GM18502 (cell line): ENCODE results near the gene CTU1.

ENCODE experiments used
- ATAC-seq: cut with Tn5 transposase; IDR thresholded peaks from one replicate; pipeline ENCODE4 v1.9.1; 2021; ENCODE audit warnings: mild to moderate bottlenecking; ENCODE audit not compliant: unreplicated experiment, poor library complexity

The CTU1 gene

DNA sequence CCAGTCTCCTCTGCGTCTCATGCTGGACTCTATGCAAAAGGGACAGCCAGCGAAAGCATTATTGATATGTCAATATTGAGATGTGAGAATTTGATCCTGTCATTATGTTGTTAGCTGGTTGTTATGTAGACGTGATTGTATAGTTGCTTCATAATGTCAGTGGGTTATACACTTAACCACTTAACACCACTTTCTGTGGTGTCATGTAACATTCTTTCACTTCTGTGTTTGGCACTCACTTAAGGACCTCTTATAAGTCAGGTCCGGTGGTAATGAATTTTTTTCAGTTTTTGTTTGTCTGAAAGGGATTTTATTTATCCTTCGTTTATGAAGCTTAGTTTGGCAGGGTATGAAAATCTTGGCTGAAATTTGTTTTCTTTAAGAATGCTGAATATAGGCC, 26.8 kb upstream of the CTU1 start:
- ATAC-seq, result no peak

DNA sequence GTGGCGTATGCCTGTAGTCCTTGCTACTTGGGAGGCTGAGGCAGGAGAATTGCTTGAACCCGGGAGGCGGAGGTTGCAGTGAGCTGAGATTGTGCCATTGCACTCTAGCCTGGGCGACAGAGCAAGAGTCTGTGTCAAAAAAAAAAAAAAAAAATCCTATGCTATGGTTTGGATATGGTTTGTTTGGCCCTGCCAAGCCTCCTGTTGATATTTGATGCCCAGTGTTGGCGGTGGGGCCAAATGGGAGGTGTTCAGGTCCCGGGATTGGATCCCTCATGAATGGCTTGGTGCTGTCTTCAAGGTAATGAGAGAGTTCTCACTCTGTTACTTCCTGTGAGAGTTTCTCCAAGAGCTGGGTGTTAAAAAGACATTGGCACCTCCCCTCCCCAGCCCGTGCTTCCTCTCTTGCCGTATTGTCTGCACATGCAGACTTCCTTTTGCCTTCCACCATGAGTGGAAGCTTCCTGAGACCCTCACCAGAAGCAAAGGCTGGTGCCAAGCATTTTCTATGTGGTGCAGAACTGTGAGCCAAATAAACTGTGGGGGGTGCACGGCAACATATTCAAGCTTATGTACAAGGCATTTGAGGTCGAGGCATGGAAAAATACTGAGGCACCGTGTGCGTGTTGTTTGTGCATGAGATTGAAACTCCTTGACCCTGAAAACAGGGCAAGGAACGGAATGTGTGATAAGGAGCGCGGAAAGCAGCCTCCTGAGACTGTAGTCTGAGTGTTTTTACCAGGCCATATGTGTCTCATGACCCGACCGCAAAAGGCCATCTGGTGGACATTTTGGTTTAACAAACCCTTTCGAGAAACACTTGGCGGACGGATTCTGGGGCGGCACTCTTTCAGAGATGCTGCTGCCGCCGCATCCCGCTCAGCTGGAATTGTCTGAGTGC, 23.8 kb upstream of the CTU1 start:
- ATAC-seq, result no peak

DNA sequence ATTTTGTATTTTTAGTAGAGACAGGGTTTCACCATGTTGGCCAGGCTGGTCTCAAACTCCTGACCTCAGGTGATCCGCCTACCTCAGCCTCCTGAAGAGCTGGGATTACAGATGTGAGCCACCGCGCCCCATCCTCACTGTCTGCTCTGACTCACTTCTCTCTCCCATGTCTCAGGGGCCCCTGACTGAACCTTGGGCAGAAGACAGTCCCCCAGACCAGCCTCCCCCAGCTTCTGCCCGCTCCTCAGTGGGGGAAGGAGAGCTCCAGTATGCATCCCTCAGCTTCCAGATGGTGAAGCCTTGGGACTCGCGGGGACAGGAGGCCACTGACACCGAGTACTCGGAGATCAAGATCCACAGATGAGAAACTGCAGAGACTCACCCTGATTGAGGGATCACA, 21.5 kb upstream of the CTU1 start:
- ATAC-seq, result no peak

DNA sequence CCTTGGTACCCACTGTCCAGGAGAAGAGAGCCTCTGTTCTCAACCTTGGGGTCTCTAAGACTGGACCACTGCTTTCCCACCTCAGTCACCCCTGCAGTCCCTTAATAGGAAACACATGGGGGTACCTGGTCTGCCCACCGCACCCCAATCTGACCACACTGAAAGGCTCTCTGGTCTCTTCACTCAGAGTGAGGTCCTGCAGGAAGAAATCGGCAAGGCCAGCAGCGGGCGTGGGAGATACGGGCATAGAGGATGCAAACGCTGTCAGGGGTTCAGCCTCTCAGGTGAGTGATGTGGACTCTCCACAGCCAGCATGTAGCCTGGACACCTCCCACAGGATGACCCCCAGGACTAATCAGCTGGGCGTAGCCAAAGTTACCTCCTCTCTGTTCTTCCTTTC, 20.0 kb upstream of the CTU1 start:
- ATAC-seq, result no peak

DNA sequence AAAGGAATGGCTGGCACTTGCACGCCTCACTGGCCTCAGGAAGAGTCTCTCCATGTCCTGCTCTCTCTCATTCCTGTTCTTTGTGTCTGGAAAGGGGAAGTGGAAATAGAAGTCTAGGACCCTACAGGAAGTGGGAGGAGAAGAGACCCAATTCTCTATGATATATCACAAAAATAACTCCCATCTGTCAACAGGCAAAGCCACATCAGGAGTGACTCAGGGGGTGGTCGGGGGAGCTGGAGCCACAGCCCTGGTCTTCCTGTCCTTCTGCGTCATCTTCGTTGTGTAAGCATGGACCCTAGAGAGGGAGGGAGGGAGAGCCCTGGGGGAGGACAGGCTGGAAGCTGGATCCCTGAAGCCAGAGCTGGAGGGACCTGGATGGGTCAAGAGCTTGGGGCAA, 19.5 kb upstream of the CTU1 start:
- ATAC-seq, result no peak

DNA sequence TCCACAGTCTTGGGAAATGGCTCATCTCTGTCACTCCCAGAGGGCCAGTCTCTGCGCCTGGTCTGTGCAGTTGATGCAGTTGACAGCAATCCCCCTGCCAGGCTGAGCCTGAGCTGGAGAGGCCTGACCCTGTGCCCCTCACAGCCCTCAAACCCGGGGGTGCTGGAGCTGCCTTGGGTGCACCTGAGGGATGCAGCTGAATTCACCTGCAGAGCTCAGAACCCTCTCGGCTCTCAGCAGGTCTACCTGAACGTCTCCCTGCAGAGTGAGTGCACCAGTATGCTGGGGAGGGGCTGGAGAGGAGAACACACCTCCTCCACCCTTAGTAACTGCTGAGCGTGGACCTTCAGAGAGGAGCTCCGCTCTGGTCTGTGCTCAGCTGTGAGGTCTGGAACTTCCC, 18.8 kb upstream of the CTU1 start:
- no peak for ATAC-seq

DNA sequence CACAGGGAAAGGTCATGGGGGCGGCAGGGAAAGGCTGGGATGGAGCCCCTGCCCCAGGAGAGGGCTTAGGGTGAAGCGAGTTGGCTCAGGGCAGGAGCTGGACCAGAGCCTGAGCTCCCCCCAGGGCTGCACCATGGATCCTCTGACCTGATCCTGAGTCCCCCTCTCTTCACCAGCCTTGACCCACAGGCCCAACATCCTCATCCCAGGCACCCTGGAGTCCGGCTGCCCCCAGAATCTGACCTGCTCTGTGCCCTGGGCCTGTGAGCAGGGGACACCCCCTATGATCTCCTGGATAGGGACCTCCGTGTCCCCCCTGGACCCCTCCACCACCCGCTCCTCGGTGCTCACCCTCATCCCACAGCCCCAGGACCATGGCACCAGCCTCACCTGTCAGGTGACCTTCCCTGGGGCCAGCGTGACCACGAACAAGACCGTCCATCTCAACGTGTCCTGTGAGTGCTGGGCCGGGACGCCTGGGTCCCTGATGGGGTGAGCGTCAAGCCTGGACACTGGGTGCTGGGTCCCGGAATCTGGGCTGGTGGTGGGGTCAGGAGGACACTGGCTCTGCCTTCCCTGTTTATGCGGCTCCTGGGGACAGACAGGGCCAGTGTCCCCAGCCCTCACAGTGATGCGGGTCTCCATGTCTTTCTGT, 17.3 kb upstream of the CTU1 start:
- ATAC-seq, result no peak

DNA sequence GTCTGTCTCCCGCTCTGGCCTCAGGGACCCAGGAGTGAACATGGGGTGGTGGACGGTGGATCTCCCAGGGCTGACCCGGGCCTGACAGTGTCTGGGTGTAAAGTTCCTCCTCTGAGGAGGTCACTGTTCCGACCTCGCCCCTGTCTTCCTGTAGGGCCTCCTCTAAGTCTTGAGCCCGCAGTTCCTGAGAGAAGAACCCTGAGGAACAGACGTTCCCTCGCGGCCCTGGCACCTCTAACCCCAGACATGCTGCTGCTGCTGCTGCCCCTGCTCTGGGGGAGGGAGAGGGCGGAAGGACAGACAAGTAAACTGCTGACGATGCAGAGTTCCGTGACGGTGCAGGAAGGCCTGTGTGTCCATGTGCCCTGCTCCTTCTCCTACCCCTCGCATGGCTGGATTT, 16.5 kb upstream of the CTU1 start, which contains the start of gene SIGLEC9:
TSS of gene SIGLEC9 (plus strand) at position 178 of the 400 bp plus-strand sequence. CDS start at position 247, 69 bp downstream.
- ATAC-seq, result no peak

DNA sequence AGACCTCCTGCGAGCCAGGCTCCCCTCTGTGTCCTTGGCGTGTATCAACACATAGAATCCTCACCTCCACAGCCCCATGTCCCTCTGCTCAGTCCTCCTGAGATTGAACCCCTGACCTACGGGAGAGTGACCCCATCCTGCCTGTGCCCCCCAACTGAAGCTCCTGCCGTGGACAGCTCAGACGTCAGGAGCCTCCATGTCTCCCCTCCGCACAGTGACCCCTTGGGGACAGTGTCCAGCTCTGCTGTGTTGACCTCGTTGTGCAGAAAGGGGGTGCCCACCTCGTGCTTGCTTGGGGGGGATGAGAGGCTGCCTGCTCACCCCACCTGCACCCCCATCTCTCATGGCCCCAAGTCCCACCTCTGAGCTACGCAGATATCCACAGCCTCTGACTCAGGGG, 16.0 kb upstream of the CTU1 start:
- no peak for ATAC-seq

DNA sequence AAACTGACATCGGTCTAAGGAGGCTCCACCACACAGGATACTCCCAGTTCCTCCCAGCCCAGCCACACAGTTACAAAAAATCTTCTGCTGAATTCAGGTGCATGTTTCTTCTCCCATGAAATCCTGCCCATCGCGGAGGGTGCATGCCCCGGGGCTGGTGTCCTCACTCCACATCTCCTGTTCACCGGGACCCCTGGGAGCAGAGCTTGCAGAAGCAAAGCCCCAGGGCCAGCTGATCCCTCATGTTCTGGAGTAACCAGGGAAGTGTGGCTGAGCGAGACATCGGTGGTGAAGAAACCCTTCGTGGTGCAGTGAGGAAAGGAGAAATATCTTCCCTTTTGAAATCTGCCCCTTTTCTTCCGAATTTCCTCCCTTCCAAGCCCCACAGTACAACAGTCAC, 15.6 kb upstream of the CTU1 start:
- no peak for ATAC-seq

DNA sequence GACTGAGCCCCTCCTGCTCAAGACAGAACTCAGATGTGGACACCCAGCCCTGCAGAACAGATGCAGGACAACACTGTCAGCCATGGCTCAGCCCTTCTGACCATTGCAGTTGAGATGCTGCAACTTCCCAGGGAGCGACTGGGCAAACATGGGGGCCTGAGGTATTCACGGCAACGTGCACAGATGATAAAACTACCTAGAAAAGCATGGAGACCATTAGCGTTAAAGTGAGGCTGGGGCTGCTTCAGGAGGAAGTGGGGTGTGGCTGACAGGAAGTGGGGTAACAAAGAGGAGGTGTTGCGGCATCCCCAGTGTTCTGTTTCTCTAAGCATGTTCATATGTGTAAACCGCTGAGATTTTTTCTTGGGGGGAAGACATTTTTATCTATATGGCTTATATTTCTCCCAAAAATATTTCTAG, 15.2 kb upstream of the CTU1 start:
- no peak for ATAC-seq

DNA sequence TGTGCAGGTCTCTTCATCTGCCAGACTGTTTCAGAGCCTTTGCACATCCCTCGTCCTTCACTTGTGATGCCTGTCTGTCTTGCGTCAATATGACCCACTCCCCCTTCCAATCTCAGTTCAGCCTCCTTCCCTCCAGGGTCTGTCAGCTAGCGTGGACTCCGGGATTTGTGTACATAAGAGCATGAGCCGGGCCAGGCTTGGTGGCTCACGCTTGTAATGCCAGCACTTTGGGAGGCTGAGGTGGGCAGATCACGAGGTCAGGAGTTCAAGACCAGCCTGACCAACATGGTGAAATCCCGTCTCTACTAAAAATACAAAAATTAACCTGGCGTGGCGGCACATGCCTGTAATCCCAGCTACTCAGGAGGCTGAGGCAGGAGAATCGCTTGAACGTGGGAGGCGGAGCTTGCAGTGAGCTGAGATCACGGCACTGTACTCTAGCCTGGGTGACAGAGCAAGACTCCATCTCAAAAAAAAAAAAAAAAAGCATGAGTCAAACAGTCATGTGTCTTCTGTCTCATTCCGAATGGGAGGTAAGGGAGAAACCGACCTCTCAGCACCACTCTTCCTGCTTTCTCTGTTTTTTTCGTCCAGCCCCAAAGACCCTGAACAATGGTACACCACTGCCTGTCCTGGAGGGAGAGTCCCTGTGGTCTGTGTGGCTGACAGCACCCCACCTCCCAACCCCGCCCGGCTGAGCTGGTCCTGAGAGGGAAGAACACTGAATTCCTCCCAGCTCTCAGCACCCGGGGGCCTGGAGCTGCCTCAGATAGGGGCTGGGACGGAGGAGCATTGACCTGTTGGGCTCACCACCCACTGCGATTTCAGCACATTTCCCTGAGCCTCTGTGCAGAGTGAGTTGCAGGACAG, 14.1 kb upstream of the CTU1 start:
- no peak for ATAC-seq

DNA sequence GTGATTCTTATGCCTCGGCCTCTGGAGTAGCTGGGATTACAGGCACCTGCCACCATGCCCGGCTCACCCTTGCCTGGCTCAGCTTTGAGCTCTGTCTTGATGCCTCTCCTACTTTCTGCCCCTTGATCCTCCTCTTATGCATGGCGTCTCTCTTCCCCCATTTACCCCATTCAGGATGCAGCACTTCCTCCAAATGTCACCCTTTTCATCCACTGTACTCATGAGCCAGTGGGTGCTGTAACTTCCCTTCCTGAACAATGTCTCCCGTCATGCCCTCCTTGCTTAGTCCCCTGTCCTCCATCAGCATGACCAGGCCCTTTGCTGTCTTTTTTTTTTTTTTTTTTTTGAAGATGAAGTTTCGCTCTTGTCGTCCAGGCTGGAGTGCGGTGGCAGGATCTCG, 13.0 kb upstream of the CTU1 start:
- no peak for ATAC-seq

DNA sequence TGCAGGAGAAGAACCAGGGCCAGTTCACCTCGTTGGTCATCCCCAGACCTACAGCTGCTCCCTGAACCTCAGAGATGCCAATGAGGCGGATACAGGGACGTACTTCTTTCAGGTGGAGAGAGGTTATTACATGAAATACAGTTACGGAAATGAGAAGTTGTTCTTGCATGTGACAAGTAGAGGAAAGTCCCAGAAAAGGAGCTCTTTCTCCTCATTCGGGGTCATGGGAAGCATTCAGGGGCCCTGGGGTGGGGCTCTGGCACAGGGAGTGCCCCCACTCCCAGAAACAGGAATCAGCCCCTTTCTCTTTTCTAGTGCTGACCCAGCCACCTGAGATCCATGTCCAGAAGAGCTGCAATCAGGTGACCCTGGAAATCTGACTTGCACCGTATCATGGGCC, 12.0 kb upstream of the CTU1 start:
- no peak for ATAC-seq

DNA sequence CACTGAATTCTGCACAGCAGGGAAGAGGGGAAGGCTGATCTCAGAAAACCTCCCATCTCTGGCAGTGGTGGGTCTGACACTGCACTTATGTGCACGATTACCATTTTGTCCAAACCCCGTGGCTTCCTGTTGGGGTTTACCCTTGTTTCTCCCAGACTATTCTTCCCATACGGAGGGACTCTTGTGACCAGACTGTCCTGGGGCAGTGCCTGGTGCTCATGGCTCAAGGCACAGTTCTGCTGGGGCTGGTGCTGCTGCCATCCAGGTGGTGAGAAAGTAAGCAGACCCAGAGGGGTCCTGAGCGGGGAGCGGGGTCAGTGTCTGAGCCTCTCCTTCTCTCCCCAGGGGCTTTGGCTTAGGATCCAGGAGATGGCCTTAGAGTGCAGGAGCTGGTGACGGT, 11.4 kb upstream of the CTU1 start:
- no peak for ATAC-seq

DNA sequence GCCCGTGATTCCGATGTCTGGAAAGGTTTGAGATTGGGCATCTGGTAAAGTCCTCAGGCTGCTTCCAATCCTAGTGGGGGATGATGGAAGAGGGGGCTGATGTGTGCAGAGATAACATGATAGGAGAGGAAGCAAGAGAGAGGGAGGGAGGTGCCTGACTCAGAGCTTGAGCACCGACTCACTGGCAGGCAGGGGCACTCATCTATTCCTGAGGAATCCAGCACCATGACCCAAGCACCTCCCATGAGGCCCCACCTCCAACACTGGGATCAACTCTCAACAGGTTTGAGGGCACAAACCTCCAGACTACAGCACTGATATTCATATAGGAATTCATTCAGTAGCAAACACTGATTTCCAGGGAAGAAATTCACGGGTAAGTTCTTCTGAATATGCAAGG, 10.9 kb upstream of the CTU1 start:
- no peak for ATAC-seq

DNA sequence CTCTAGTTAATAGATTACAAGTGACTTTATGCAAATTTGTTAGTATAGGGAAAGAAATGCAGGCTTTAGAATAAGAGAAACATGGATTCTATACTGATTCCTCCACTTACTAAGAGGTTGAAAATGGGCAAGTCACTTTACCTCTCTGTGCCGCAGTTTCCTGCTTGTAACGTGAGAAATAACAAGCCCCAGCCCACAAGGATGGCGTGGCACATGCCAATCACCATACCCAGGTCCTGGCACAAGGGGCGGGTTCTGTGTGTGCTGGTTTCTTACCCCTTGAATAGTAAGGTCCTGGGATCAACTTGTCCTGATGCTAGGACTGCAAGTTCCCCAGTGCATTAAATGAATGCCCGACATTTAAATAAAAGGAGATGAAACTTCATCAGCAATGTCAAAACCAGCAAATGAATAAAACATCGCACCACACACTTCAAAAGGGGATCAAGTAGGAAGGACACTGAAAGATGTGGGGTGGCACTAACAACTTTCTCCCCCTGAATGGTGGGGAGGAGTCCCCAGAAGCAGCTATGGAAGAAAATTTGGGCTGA, 8.6 kb upstream of the CTU1 start:
- no peak for ATAC-seq

DNA sequence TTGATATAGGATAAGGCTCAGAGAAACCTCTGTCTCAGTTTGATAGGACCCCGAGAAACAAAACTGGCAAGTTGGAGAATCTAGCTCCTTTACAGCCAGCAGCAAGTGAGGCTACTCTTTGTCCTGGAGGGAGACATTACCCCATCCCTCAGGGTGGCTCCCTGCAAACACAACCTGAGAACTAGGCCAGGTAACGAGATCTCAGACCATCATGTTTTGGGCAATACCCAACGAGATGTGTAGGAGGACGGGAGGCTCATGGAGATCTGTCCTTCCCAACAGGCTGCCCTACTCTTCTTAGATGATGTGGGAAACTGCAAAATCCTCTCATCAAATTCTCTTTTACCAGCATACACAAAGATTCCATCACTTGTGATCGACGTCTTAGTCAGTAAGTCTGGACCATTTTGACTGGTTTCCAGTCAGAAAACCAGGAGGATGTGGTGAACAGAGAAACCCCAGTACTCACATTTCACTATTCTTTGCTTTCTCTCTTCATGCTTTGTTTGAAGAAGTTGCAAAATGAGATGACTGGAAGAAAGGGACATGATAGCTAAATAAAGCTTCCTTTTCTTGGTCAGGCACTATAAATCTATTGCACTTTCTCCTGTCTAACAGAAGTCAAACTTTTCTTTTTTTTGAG, 6.0 kb upstream of the CTU1 start:
- ATAC-seq, result no peak

DNA sequence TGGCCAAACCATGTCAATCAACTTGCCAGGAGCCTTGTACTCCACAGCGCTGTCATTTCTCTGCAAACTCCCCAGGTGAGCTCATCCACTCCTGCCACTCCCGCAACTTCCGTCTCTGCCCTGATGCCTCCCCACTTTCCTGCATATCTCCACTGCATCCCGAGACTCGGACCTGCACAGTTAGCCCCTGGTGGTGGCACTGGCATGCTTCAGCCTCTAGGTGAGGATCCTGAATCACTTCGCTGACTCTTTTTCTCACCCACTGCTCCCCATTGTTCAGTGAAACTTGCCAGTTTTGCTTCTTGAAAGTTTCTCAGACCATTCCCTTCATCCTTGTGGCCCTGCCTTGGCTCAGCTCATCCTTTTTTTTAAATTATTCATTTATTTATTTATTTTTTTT, 3.4 kb upstream of the CTU1 start:
- no peak for ATAC-seq

DNA sequence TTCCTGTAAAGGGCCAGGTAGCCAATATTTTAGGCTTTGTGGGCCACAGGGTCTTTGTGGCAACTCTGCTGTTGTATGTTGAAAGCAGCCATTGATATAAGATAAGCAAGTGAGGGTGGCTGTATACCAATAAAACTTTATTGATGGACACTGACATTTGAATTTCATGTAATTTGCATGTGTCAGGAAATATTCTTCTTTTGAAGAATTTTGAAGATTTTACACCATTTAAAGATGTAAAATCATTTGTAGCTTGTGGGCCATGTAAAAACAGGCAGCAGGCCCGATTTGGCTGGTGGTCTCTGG, 2.4 kb upstream of the CTU1 start:
- ATAC-seq, result no peak
